Suprapubic skin (tissue), 4 donors: Measurements from ENCODE around the gene PRSS53. TPM values are rescaled to one million over a fixed set of nuclear protein-coding genes. Genes with fewer than 3 reads are reported as not detected.

Experiments used
- DNase-seq, 2 donors: peaks; one replicate each; pipeline ENCODE4 v3.0.0-alpha.2; 2019; ENCODE audit warnings: low spot score in 2 of 2
- H3K27ac ChIP-seq: fragments of 200-600 bp; sonication (generic); one replicate; pipeline ENCODE4 v1.5.1; 2019
- H3K27me3 ChIP-seq: fragments of 200-600 bp; sonication (generic); one replicate; pipeline ENCODE4 v1.5.1; 2019
- H3K36me3 ChIP-seq: fragments of 200-600 bp; sonication (generic); one replicate; pipeline ENCODE4 v1.5.1; 2019
- H3K4me1 ChIP-seq: fragments of 200-600 bp; sonication (generic); one replicate; pipeline ENCODE4 v1.5.1; 2019
- H3K4me3 ChIP-seq: fragments of 200-600 bp; sonication (generic); one replicate; pipeline ENCODE4 v1.5.1; 2019; ENCODE audit warnings: mild to moderate bottlenecking
- H3K9me3 ChIP-seq: fragments of 200-600 bp; sonication (generic); one replicate; pipeline ENCODE4 v1.5.1; 2019
- CTCF ChIP-seq, 2 donors: fragments of 200-600 bp in 1 of 2; fragments of 450-650 bp in 1 of 2; sonication (generic) in 1 of 2; IDR thresholded peaks; one replicate each; pipeline ENCODE4 v1.5.1; 2016 to 2019; ENCODE audit warnings: antibody characterized with exemption in 2 of 2, mild to moderate bottlenecking in 1 of 2, moderate library complexity in 1 of 2
- EP300 ChIP-seq: sonication (generic); formaldehyde crosslinking; IDR thresholded peaks from one replicate; pipeline ENCODE4 v1.6.1; 2017; ENCODE audit warnings: antibody characterized with exemption
- POLR2A ChIP-seq, 2 donors: fragments of 450-650 bp; IDR thresholded peaks; one replicate each; pipeline ENCODE4 v1.6.1; 2017; ENCODE audit warnings: antibody characterized with exemption in 2 of 2, mild to moderate bottlenecking in 2 of 2, moderate library complexity in 2 of 2
- POLR2AphosphoS5 ChIP-seq, 3 donors: sonication (generic); formaldehyde crosslinking; IDR thresholded peaks; one replicate each; pipeline ENCODE4 v1.6.1; 2017; ENCODE audit warnings: antibody characterized with exemption in 3 of 3
- WGBS: methylation state at CpG from one replicate; pipeline ENCODE4 v1.1.5; 2018; 5-methylcytosine and 5-hydroxymethylcytosine counted together
- total RNA-seq, 4 donors: library from RNA; depleted of rRNA; stranded (reverse); fragments of >200 nt; gene quantifications; one replicate each; pipeline ENCODE4 v1.1.0, GENCODE V29; 2016

The PRSS53 gene
- total RNA-seq, 4 donors from 2014 or later: 2.0 to 10.0 (median 5.1) TPM

GRCh38 chr16:31083556-31083955 lies 5.2 kb downstream of the PRSS53 start:
- no peak overlapping the region for H3K27ac ChIP-seq
- 95% methylated on average over 2 of the region's 5 CpGs for WGBS
- peaks cover 67% of the 10 kb centered on the region for H3K36me3 ChIP-seq

DNA sequence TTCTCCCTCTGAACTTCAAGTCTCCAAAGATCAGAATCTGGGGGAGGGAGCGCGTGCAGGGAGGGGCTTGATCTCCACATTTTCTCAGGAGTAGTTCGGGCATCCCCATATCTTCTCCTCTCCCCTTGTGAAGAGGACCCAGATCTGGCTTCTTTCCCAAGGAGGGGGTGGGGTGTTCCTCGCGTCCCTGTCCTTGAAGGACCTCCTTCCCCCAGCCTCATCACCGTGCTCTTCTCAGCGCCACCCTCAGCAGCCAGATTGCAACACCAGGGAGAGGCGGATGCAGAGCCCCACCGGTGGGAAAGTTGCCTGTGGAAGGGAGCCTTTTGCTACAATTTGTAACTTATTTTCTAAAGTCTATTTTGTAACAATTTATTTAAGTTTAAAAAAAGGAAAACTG lies 5.7 kb downstream of the PRSS53 start:
- H3K27me3 ChIP-seq: no peaks in the 10 kb centered on the region
- no peaks in the 10 kb centered on the region for H3K9me3 ChIP-seq
- DNase-seq: no peak
- no peak overlapping the region for H3K27ac ChIP-seq
- H3K36me3 ChIP-seq: peaks cover 72% of the 10 kb centered on the region
- TF ChIP-seq CTCF (IDR thresholded peaks at IDR 0.05) (no peak), POLR2A (IDR thresholded peaks at IDR 0.05) (no peak), POLR2AphosphoS5 (IDR thresholded peaks at IDR 0.05) (no peak), EP300 (no peak)
- no peak overlapping the region for H3K4me3 ChIP-seq
- 71% methylated on average over 9 of the region's 9 CpGs for WGBS
- peaks cover 28% of the 10 kb centered on the region for H3K4me1 ChIP-seq

More at GRCh38 chr16:31083556-31083955, 5.2 kb downstream of the PRSS53 start:
- Histone ChIP-seq H3K4me1 (peaks cover 28% of the 10 kb centered on the region), H3K27me3 (no peaks in the 10 kb centered on the region), H3K4me3 (no peak overlapping the region), H3K9me3 (no peaks in the 10 kb centered on the region)
- DNase-seq: no peak
- TF ChIP-seq POLR2A (IDR thresholded peaks at IDR 0.05) (no peak), CTCF (IDR thresholded peaks at IDR 0.05) (no peak), EP300 (no peak), POLR2AphosphoS5 (IDR thresholded peaks at IDR 0.05) (no peak)

DNA sequence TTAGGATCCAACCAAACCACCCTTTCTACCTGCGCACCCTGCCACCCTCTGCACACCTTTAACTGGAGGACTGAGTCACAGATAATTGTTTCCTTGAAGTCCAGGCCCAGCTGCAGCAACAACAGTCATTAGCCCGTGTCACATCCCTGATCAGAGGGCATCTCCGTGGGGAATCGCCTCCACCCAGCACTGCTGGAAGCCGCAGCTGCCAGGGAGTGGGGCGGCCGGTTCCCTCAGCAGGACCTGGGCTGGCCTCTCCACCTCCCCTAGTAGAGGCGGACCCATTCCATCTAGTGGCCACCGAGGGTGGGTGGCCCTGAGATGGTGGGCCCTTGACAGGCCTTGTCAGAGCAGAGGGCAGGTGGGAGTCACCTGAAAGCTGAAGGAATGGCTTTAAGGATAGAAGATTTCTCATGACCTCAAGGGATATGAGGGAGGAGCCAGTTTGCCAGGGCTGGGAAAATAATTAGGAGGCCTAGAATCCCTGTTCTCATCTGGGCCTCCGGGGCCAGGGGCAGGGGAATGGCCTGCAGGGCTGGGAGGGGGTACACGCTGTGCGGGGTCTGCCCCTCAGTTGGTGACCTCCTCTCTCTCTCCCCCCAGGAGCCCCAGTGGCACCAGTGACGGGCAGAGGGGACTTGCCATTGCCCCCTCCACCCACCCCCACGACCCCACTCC lies 6.2 kb downstream of the PRSS53 start:
- H3K27me3 ChIP-seq: no peaks in the 10 kb centered on the region
- H3K9me3 ChIP-seq: no peaks in the 10 kb centered on the region
- no peak for TF ChIP-seq POLR2A (IDR thresholded peaks at IDR 0.05)
- no peak for TF ChIP-seq EP300
- TF ChIP-seq POLR2AphosphoS5 (IDR thresholded peaks at IDR 0.05): no peak
- TF ChIP-seq CTCF (IDR thresholded peaks at IDR 0.05): no peak
- 73% methylated on average over 11 of the region's 14 CpGs for WGBS
- DNase-seq: no peak
- H3K36me3 ChIP-seq: peaks cover 78% of the 10 kb centered on the region
- H3K4me1 ChIP-seq: peaks cover 28% of the 10 kb centered on the region
- H3K27ac ChIP-seq: no peak overlapping the region
- no peak overlapping the region for H3K4me3 ChIP-seq

GRCh38 chr16:31081428-31082351 lies 7.1 kb downstream of the PRSS53 start:
- Histone ChIP-seq H3K27me3 (no peaks in the 10 kb centered on the region), H3K36me3 (peaks cover 81% of the 10 kb centered on the region), H3K4me3 (no peak overlapping the region), H3K4me1 (peaks cover 28% of the 10 kb centered on the region), H3K27ac (no peak overlapping the region), H3K9me3 (no peaks in the 10 kb centered on the region)
- 83% methylated on average over 25 of the region's 26 CpGs for WGBS
- TF ChIP-seq EP300: no peak
- TF ChIP-seq CTCF (IDR thresholded peaks at IDR 0.05): no peak
- no peak for TF ChIP-seq POLR2AphosphoS5 (IDR thresholded peaks at IDR 0.05)
- TF ChIP-seq POLR2A (IDR thresholded peaks at IDR 0.05): no peak
- DNase-seq: no peak

- no peak for DNase-seq
- Histone ChIP-seq H3K4me1 (peaks cover 31% of the 10 kb centered on the region), H3K4me3 (no peak overlapping the region), H3K9me3 (no peaks in the 10 kb centered on the region), H3K36me3 (peaks cover 86% of the 10 kb centered on the region), H3K27me3 (no peaks in the 10 kb centered on the region), H3K27ac (no peak overlapping the region)
- TF ChIP-seq POLR2A (IDR thresholded peaks at IDR 0.05) (no peak), POLR2AphosphoS5 (IDR thresholded peaks at IDR 0.05) (no peak), EP300 (no peak), CTCF (IDR thresholded peaks at IDR 0.05) (no peak)
- 97% methylated on average over 10 of the region's 13 CpGs for WGBS
These were observed 7.9 kb downstream of the PRSS53 start for GRCh38 chr16:31080756-31081419.
